Neural progenitor cell (in vitro differentiated cells): Measurements from ENCODE around the gene PCDHA6.
A peak's percentile ranks its signal among the peaks of the same experiment; 100 is the strongest.

Source experiments
- CTCF ChIP-seq: fragments of 200-600 bp; sonication (generic); IDR thresholded peaks from 2 replicates; pipeline ENCODE4 v1.5.1; 2017; ENCODE audit warnings: antibody characterized with exemption, mild to moderate bottlenecking
- EZH2phosphoT487 ChIP-seq: fragments of 200-600 bp; sonication (generic); IDR thresholded peaks from 2 replicates; pipeline ENCODE4 v1.6.1; 2017; ENCODE audit warnings: antibody characterized with exemption

DNA sequence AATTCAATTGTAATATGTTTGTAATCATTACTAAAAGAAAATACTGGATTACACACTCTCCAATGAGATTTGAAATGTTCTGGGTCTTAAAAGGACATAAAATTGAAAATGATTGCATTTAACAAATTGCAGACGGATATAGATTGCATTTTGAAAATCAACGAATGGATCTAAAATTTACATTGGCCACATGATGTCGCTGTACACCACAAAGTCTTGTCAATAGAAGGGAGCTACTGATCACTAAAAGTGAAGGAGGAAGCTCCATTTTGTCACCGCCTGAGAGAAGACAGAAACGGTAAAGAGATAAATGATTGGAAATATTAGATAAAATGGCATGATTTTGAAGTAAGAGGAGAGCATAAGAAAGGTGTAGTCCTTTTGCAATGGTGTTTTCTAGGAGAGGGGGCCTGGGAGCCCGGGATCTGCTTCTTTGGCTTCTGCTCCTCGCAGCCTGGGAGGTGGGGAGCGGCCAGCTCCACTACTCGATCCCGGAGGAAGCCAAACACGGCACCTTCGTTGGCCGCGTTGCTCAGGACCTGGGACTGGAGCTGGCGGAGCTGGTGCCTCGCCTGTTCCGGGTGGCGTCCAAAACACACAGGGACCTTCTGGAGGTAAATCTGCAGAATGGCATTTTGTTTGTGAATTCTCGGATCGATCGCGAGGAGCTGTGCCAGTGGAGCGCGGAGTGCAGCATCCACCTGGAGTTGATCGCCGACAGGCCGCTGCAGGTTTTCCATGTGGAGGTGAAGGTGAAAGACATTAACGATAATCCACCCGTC is 41.7 kb upstream of the PCDHA6 start, which contains the start of gene PCDHA1:
- peak; percentile 37 for TF ChIP-seq CTCF
- TF ChIP-seq EZH2phosphoT487: no peak
